GM23248 (cell line): ENCODE measurements around the gene DUOXA1. TPM values are rescaled to one million over a fixed set of nuclear protein-coding genes. Genes with fewer than 3 reads are reported as not detected.

ENCODE experiments used
- DNase-seq: peaks from one replicate; pipeline ENCODE4 v3.0.0-alpha.2; 2015
- H2AFZ ChIP-seq: fragments of 200-600 bp; sonication (generic); 2 replicates; pipeline ENCODE4 v1.6.1; 2016; ENCODE audit warnings: antibody characterized with exemption
- H3F3A ChIP-seq: fragments of 200-600 bp; sonication (generic); 2 replicates; pipeline ENCODE4 v1.6.1; 2016; ENCODE audit warnings: mild to moderate bottlenecking, antibody characterized with exemption, mixed run types; ENCODE audit not compliant: insufficient read depth
- H3K27ac ChIP-seq: fragments of 200-600 bp; sonication (generic); 2 replicates; pipeline ENCODE4 v1.5.1; 2016; ENCODE audit warnings: mild to moderate bottlenecking
- H3K27me3 ChIP-seq: fragments of 200-600 bp; sonication (generic); replicated peaks from 2 replicates; pipeline ENCODE4 v1.6.1; 2016; ENCODE audit warnings: mild to moderate bottlenecking; ENCODE audit not compliant: insufficient read depth
- H3K36me3 ChIP-seq: fragments of 200-600 bp; sonication (generic); 2 replicates; pipeline ENCODE4 v1.6.1; 2016; ENCODE audit warnings: low read depth, mild to moderate bottlenecking
- H3K4me1 ChIP-seq: fragments of 200-600 bp; sonication (generic); 2 replicates; pipeline ENCODE4 v1.6.1; 2016; ENCODE audit warnings: mild to moderate bottlenecking; ENCODE audit not compliant: insufficient read depth
- H3K4me2 ChIP-seq: fragments of 200-600 bp; sonication (generic); one replicate; pipeline ENCODE4 v1.6.1; 2016; ENCODE audit warnings: mild to moderate bottlenecking; ENCODE audit not compliant: unreplicated experiment
- H3K4me3 ChIP-seq: fragments of 200-600 bp; sonication (generic); 2 replicates; pipeline ENCODE4 v1.5.1; 2016; ENCODE audit warnings: mild to moderate bottlenecking
- H3K79me2 ChIP-seq: fragments of 200-600 bp; sonication (generic); 2 replicates; pipeline ENCODE4 v1.6.1; 2016; ENCODE audit warnings: mild to moderate bottlenecking; ENCODE audit not compliant: insufficient read depth
- H3K9ac ChIP-seq: fragments of 200-600 bp; sonication (generic); 2 replicates; pipeline ENCODE4 v1.6.1; 2016; ENCODE audit warnings: mild to moderate bottlenecking
- H3K9me2 ChIP-seq: fragments of 200-600 bp; sonication (generic); 2 replicates; pipeline ENCODE4 v1.6.1; 2016; ENCODE audit warnings: mixed run types, mild to moderate bottlenecking, moderate library complexity; ENCODE audit not compliant: insufficient read depth
- H3K9me3 ChIP-seq: fragments of 200-600 bp; sonication (generic); one replicate; pipeline ENCODE4 v1.6.1; 2017; ENCODE audit warnings: low read depth
- H4K20me1 ChIP-seq: fragments of 200-600 bp; sonication (generic); 2 replicates; pipeline ENCODE4 v1.6.0; 2016; ENCODE audit not compliant: insufficient read depth
- EZH2 ChIP-seq: fragments of 200-600 bp; sonication (generic); IDR thresholded peaks from 2 replicates; pipeline ENCODE4 v1.6.1; 2018; ENCODE audit warnings: antibody characterized with exemption, mild to moderate bottlenecking; ENCODE audit not compliant: insufficient read depth, poor library complexity, severe bottlenecking
- EZH2phosphoT487 ChIP-seq: fragments of 200-600 bp; sonication (generic); IDR thresholded peaks from 2 replicates; pipeline ENCODE4 v1.6.1; 2018; ENCODE audit warnings: antibody characterized with exemption, moderate library complexity, mild to moderate bottlenecking, low read depth; ENCODE audit not compliant: insufficient read depth
- WGBS, 2 experiments: methylation state at CpG; one replicate each; pipeline ENCODE4 v1.1.6; 2015 to 2017; ENCODE audit warnings: low lambda C conversion rate in 2 of 2, low coverage in 1 of 2; ENCODE audit errors: missing lambda C conversion rate in 2 of 2; 5-methylcytosine and 5-hydroxymethylcytosine counted together
- in situ Hi-C: fragments of 300-500 bp; cut with MboI; formaldehyde crosslinking; loops from 2 replicates; pipeline ENCODE4 v1.15.0; 2020
- polyA plus RNA-seq: library from polyadenylated mRNA; unstranded; fragments of >200 nt; fragmentation: Nextera tagmentation; extraction: Ambion mirVana; gene quantifications from 2 replicates; pipeline ENCODE4 v1.2.1, GENCODE V29; 2016
- total RNA-seq: library from RNA; depleted of rRNA; stranded (reverse); fragments of >200 nt; shearing (Covaris generic); gene quantifications from 2 replicates; pipeline ENCODE4 v1.2.3, GENCODE V29; 2014

DUOXA1 gene
- total and polyA plus RNA-seq, 2 experiments from 2014 or later, result 0.61 to 2.4 TPM

- peaks cover 11% of the 10 kb centered on the region for H3K27me3 ChIP-seq
Observed at GRCh38 chr15:45133561-45133920, 3.9 kb upstream of the DUOXA1 start.

GRCh38 chr15:45132844-45133560 lies 3.3 kb upstream of the DUOXA1 start:
- Histone ChIP-seq H3K27me3 (peaks cover 15% of the 10 kb centered on the region), H4K20me1 (no peaks in the 10 kb centered on the region), H3K4me3 (no peak overlapping the region), H3K9me2 (no peaks in the 10 kb centered on the region), H2AFZ (no peak overlapping the region), H3K9ac (no peak overlapping the region), H3K4me1 (no peaks in the 10 kb centered on the region), H3K79me2 (no peaks in the 10 kb centered on the region), H3K36me3 (no peaks in the 10 kb centered on the region), H3F3A (no peaks in the 10 kb centered on the region), H3K4me2 (no peak overlapping the region), H3K9me3 (no peaks in the 10 kb centered on the region), H3K27ac (no peak overlapping the region)
- WGBS, 2 experiments, result 60 to 61% methylated on average over 3 of the region's 3 CpGs
- in situ Hi-C loops, result no loop called here
- TF ChIP-seq EZH2phosphoT487, result no peak
- no peak for TF ChIP-seq EZH2
- peak; percentile 24 for DNase-seq

More at GRCh38 chr15:45133561-45133920, 3.9 kb upstream of the DUOXA1 start:
- H4K20me1 ChIP-seq, result no peaks in the 10 kb centered on the region
- H3K36me3 ChIP-seq, result no peaks in the 10 kb centered on the region
- H2AFZ ChIP-seq, result no peak overlapping the region
- no peak overlapping the region for H3K4me3 ChIP-seq
- no peak for TF ChIP-seq EZH2
- TF ChIP-seq EZH2phosphoT487, result no peak
- H3K27ac ChIP-seq, result no peak overlapping the region
- no peak overlapping the region for H3K4me2 ChIP-seq
- WGBS, 2 experiments, result 72 to 82% methylated on average over 5 of the region's 5 CpGs
- no peak for DNase-seq
- no peak overlapping the region for H3K9ac ChIP-seq
- H3K79me2 ChIP-seq, result no peaks in the 10 kb centered on the region
- H3K4me1 ChIP-seq, result no peaks in the 10 kb centered on the region
- H3K9me3 ChIP-seq, result no peaks in the 10 kb centered on the region
- no peaks in the 10 kb centered on the region for H3K9me2 ChIP-seq
- in situ Hi-C loops, result no loop called here
- H3F3A ChIP-seq, result no peaks in the 10 kb centered on the region

GRCh38 chr15:45131510-45131909 lies 1.8 kb upstream of the DUOXA1 start:
- Histone ChIP-seq H4K20me1 (no peaks in the 10 kb centered on the region), H3F3A (no peaks in the 10 kb centered on the region), H3K36me3 (no peaks in the 10 kb centered on the region), H2AFZ (no peak overlapping the region), H3K4me3 (no peak overlapping the region), H3K27me3 (peaks cover 15% of the 10 kb centered on the region), H3K27ac (no peak overlapping the region), H3K9me3 (no peaks in the 10 kb centered on the region), H3K9ac (no peak overlapping the region), H3K79me2 (no peaks in the 10 kb centered on the region), H3K4me2 (no peak overlapping the region), H3K9me2 (no peaks in the 10 kb centered on the region), H3K4me1 (no peaks in the 10 kb centered on the region)
- in situ Hi-C loops, result no loop called here
- TF ChIP-seq EZH2 (no peak), EZH2phosphoT487 (no peak)
- DNase-seq, result no peak
- 94% methylated on average over 3 of the region's 3 CpGs for WGBS, 2 experiments

GRCh38 chr15:45130291-45131000 lies 767 bp upstream of the DUOXA1 start:
- H3K4me1 ChIP-seq, result no peaks in the 10 kb centered on the region
- no peak overlapping the region for H3K4me3 ChIP-seq
- no peak overlapping the region for H3K9ac ChIP-seq
- no peaks in the 10 kb centered on the region for H3F3A ChIP-seq
- in situ Hi-C loops, result no loop called here
- TF ChIP-seq EZH2, result no peak
- no peak for TF ChIP-seq EZH2phosphoT487
- H3K4me2 ChIP-seq, result no peak overlapping the region
- H3K36me3 ChIP-seq, result no peaks in the 10 kb centered on the region
- no peaks in the 10 kb centered on the region for H3K9me3 ChIP-seq
- no peak for DNase-seq
- WGBS, 2 experiments, result 70 to 73% methylated on average over 7 of the region's 7 CpGs
- no peak overlapping the region; the same call in 1 of the 2 replicates for H2AFZ ChIP-seq
- no peak overlapping the region for H3K27ac ChIP-seq
- H3K79me2 ChIP-seq, result no peaks in the 10 kb centered on the region
- no peaks in the 10 kb centered on the region for H4K20me1 ChIP-seq
- no peaks in the 10 kb centered on the region for H3K9me2 ChIP-seq
- peaks cover 15% of the 10 kb centered on the region for H3K27me3 ChIP-seq
